C4-2B (cell line): Measurements from ENCODE around the gene PRDM5.

Experiments used
- CTCF ChIP-seq: fragments of 450-650 bp; conservative IDR thresholded peaks from 2 replicates; pipeline ENCODE4 v1.5.1; 2017; ENCODE audit warnings: mild to moderate bottlenecking
- ZFX ChIP-seq: fragments of 450-650 bp; IDR thresholded peaks from 2 replicates; pipeline ENCODE4 v1.6.1; 2017

DNA sequence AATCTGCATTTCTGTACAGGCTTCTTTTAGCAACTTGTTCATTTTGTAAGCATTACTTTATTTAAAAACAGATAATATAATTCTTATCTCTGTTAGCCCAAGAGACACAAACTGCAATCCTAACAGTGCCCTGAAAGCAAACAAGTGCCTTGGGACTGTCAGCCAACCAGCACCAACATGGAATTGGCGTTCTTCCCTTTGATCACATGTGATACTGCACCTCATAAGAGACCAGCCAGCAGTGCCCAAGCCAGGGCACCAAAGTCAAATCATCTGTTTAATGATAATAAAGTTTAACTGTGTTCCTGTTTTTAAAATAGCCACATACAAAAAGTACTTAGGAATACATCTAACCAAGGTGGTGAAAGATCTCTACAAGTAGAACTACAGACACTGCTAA, 223.2 kb downstream of the PRDM5 start:
- no peak for TF ChIP-seq CTCF
- TF ChIP-seq ZFX, result no peak
